Kidney epithelial cell (primary cell): Measurements from ENCODE around the gene TACR1. TPM values are rescaled to one million over a fixed set of nuclear protein-coding genes. Genes with fewer than 3 reads are reported as not detected.

Source experiments
- DNase-seq: peaks from one replicate; pipeline ENCODE4 v3.0.0-alpha.2; 2010; ENCODE audit warnings: low read depth
- H3K27me3 ChIP-seq: 2 replicates; pipeline ENCODE4 v1.6.0; 2011; ENCODE audit warnings: low read length; ENCODE audit not compliant: control insufficient read depth, insufficient read depth
- H3K36me3 ChIP-seq: 2 replicates; pipeline ENCODE4 v1.5.1; 2011; ENCODE audit warnings: low read length; ENCODE audit not compliant: control insufficient read depth, insufficient read depth
- H3K4me3 ChIP-seq: 2 replicates; pipeline ENCODE4 v1.5.1; 2011; ENCODE audit warnings: low read depth, mild to moderate bottlenecking, control low read depth, low read length
- total RNA-seq: library from RNA; depleted of rRNA; stranded (reverse); fragments of >200 nt; gene quantifications from 2 replicates; pipeline ENCODE4 v1.2.3, GENCODE V29; 2015
- TF ChIP-seq, protein P1 (sequence below): IDR thresholded peaks from 2 replicates; pipeline ENCODE4 v1.5.1; 2011; ENCODE audit warnings: mild to moderate bottlenecking, moderate library complexity, low read length, control low read depth, inconsistent platforms; ENCODE audit not compliant: insufficient read depth, poor library complexity, severe bottlenecking

The TACR1 gene
- total RNA-seq, 1 donor from 2014 or later: not detected

DNA sequence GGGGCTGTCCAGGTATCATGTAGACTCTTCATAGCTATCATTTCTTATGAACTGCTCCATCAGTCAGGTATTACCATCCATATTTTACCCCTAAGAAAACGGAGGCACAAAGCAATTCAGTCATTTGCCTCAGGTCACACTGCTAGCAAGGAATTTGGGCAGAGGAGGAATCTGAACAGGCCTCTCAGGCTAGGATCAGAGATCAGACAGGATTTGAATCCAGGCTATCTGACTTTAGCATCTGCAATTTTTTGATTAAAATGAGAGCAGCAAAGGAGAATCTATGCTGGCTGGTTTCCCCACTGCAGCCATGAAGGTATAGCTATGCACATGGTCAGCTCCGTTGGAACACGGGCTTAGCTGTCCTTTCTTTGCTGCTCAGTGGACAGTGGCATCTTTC is 60.1 kb downstream of the TACR1 start:
- TF ChIP-seq, protein P1, sequence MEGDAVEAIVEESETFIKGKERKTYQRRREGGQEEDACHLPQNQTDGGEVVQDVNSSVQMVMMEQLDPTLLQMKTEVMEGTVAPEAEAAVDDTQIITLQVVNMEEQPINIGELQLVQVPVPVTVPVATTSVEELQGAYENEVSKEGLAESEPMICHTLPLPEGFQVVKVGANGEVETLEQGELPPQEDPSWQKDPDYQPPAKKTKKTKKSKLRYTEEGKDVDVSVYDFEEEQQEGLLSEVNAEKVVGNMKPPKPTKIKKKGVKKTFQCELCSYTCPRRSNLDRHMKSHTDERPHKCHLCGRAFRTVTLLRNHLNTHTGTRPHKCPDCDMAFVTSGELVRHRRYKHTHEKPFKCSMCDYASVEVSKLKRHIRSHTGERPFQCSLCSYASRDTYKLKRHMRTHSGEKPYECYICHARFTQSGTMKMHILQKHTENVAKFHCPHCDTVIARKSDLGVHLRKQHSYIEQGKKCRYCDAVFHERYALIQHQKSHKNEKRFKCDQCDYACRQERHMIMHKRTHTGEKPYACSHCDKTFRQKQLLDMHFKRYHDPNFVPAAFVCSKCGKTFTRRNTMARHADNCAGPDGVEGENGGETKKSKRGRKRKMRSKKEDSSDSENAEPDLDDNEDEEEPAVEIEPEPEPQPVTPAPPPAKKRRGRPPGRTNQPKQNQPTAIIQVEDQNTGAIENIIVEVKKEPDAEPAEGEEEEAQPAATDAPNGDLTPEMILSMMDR: no peak
- H3K4me3 ChIP-seq: no peak overlapping the region
- no peaks in the 10 kb centered on the region for H3K27me3 ChIP-seq
- H3K36me3 ChIP-seq: no peaks in the 10 kb centered on the region
- no peak for DNase-seq

GRCh38 chr2:75138528-75138927 is 60.8 kb downstream of the TACR1 start:
- H3K36me3 ChIP-seq: no peaks in the 10 kb centered on the region
- DNase-seq: no peak
- TF ChIP-seq, protein P1: no peak
- H3K4me3 ChIP-seq: no peak overlapping the region
- no peaks in the 10 kb centered on the region for H3K27me3 ChIP-seq

DNA sequence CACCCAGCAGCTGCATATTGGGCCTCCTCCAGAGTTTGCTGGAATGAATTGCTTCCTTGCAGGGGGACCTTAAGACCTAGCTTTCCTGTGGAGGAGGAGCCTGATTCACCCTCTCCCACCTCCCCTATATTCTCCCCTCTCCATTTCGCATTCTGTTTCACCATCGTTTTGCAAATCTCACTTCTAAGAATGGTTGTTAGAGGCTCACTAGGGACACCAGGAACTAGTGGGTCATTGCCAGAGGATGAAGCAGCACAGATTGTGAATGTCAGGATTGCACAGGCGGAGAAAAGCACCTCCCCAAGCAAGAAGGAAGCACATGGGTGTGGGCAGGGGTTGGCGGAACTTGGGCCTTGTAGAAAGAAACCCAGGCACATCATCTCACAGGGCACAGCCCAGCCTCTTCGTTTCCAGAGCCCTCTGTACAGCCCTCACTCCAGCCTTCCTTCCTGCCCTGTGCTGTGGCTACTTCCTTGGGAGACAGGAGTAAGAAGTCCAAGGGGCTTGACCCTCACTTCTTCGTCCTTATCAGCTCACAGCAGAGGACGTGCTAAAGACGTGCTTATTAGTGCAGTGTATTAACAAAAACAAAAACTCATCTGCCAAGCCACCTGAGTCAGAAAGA is 63.4 kb downstream of the TACR1 start:
- Histone ChIP-seq H3K36me3 (no peaks in the 10 kb centered on the region), H3K4me3 (no peak overlapping the region), H3K27me3 (no peaks in the 10 kb centered on the region)
- no peak for DNase-seq
- TF ChIP-seq, protein P1: no peak

DNA sequence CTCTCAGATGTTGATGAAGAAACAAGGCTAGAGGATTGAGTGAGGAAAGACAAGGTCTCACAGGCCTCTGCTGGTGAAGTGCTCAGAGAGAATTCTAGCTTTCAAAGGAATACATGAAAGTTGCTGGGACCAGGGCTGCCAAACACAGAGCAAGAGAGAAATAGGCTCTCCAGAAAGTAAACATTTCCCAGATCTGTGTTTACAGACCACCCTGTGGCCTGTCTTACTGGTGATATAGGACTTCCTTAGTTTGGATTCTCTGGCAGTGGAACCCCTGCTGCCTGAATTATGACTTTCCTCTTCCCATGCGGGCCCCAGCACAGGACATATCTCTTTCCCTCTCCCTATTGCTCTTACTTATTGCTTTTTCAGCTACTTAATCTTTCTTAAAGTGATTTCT is 64.5 kb downstream of the TACR1 start:
- no peak for DNase-seq
- H3K4me3 ChIP-seq: no peak overlapping the region
- no peaks in the 10 kb centered on the region for H3K27me3 ChIP-seq
- TF ChIP-seq, protein P1: no peak
- no peaks in the 10 kb centered on the region for H3K36me3 ChIP-seq

- no peaks in the 10 kb centered on the region for H3K36me3 ChIP-seq
- no peaks in the 10 kb centered on the region for H3K27me3 ChIP-seq
- TF ChIP-seq, protein P1: no peak
- H3K4me3 ChIP-seq: no peak overlapping the region
- no peak for DNase-seq
Measured at GRCh38 chr2:75133621-75134570, 65.4 kb downstream of the TACR1 start.
